Sigmoid colon (tissue), 4 donors: ENCODE results near the gene PLXDC1.

Source experiments
- CTCF ChIP-seq, 4 experiments: fragments of 450-650 bp in 3 of 4; fragments of 200-600 bp in 1 of 4; IDR thresholded peaks; one replicate each; pipeline ENCODE4 v1.5.1; 2016 to 2019; ENCODE audit warnings: antibody characterized with exemption in 4 of 4, mild to moderate bottlenecking in 3 of 4, moderate library complexity in 2 of 4
- EP300 ChIP-seq, 4 donors: sonication (generic); formaldehyde crosslinking; IDR thresholded peaks; one replicate each; pipeline ENCODE4 v1.6.1; 2017; ENCODE audit warnings: antibody characterized with exemption in 4 of 4
- POLR2A ChIP-seq, 2 donors: fragments of 450-650 bp; IDR thresholded peaks; one replicate each; pipeline ENCODE4 v1.6.1; 2016; ENCODE audit warnings: antibody characterized with exemption in 2 of 2, mild to moderate bottlenecking in 2 of 2, moderate library complexity in 2 of 2
- POLR2AphosphoS5 ChIP-seq, 4 donors: sonication (generic); formaldehyde crosslinking; IDR thresholded peaks; one replicate each; pipeline ENCODE4 v1.6.1; 2017; ENCODE audit warnings: antibody characterized with exemption in 4 of 4

- TF ChIP-seq POLR2A (IDR thresholded peaks at IDR 0.05) (no peak), EP300 (IDR thresholded peaks at IDR 0.05) (no peak), CTCF (IDR thresholded peaks at IDR 0.05) (no peak), POLR2AphosphoS5 (IDR thresholded peaks at IDR 0.05) (no peak)
These were observed 37.6 kb downstream of the PLXDC1 start for GRCh38 chr17:39113871-39114270.
